Ovary (tissue), 3 donors: ENCODE measurements around the gene PARP11.

ENCODE experiments used
- CTCF ChIP-seq, 3 donors: fragments of 450-650 bp in 2 of 3; fragments of 200-600 bp in 1 of 3; IDR thresholded peaks; one replicate each; pipeline versions ENCODE4 v1.5.1 to v1.8.0; 2016 to 2022; ENCODE audit warnings: antibody characterized with exemption in 3 of 3, mild to moderate bottlenecking in 1 of 3
- EP300 ChIP-seq: sonication (generic); formaldehyde crosslinking; IDR thresholded peaks from one replicate; pipeline ENCODE4 v1.6.1; 2017; ENCODE audit warnings: antibody characterized with exemption
- POLR2A ChIP-seq: fragments of 450-650 bp; IDR thresholded peaks from one replicate; pipeline ENCODE4 v1.6.1; 2017; ENCODE audit warnings: antibody characterized with exemption, mild to moderate bottlenecking, moderate library complexity
- donor health status: DM: no; HTN: no; CAD: no.

GRCh38 chr12:3761116-3761735 lies 112.0 kb downstream of the PARP11 start:
- TF ChIP-seq CTCF (IDR thresholded peaks at IDR 0.05) (no peak), EP300 (no peak), POLR2A (no peak)
